Stomach (tissue), 4 donors: ENCODE results near the gene FAM124A.

ENCODE experiments used
- CTCF ChIP-seq, 7 experiments: fragments of 450-650 bp in 4 of 7; fragments of 200-600 bp in 3 of 7; sonication (generic) in 3 of 7; IDR thresholded peaks; one replicate each; pipeline ENCODE4 v1.5.1; 2016 to 2019; ENCODE audit warnings: antibody characterized with exemption in 7 of 7, control low read depth in 2 of 7, mild to moderate bottlenecking in 1 of 7
- EP300 ChIP-seq: sonication (generic); formaldehyde crosslinking; IDR thresholded peaks from one replicate; pipeline ENCODE4 v1.6.1; 2017; ENCODE audit warnings: antibody characterized with exemption
- POLR2A ChIP-seq, 4 donors: fragments of 450-650 bp; IDR thresholded peaks; one replicate each; pipeline ENCODE4 v1.6.1; 2016; ENCODE audit warnings: antibody characterized with exemption in 4 of 4, control low read depth in 2 of 4, mild to moderate bottlenecking in 1 of 4, moderate library complexity in 1 of 4
- POLR2AphosphoS5 ChIP-seq, 3 donors: sonication (generic); formaldehyde crosslinking; IDR thresholded peaks; one replicate each; pipeline ENCODE4 v1.6.1; 2016; ENCODE audit warnings: antibody characterized with exemption in 3 of 3

- TF ChIP-seq POLR2A (IDR thresholded peaks at IDR 0.05), result no peak
- no peak for TF ChIP-seq POLR2AphosphoS5 (IDR thresholded peaks at IDR 0.05)
- TF ChIP-seq EP300, result no peak
- no peak for TF ChIP-seq CTCF (IDR thresholded peaks at IDR 0.05)
These were observed 19.6 kb upstream of the FAM124A start for GRCh38 chr13:51202477-51203046.
